Stimulated activated CD4-positive, alpha-beta T cell treated with anti-CD3 and anti-CD28 coated beads, Interleukin-4, amount 100 ng/mL, for 48 hours (primary cell): ENCODE measurements around the gene FILIP1L.
"Not testable (repeated sequence)": the region's sequence is repeated elsewhere in the genome, so short reads cannot be mapped to it uniquely, and the experiment has no call there.

Source experiments
- DNase-seq, 2 donors: peaks; one replicate each; pipeline ENCODE4 v3.0.0-alpha.2; 2020; ENCODE audit warnings: low read depth in 2 of 2

The FILIP1L gene

GRCh38 chr3:99843590-99844258 is 270.6 kb downstream of the FILIP1L start:
- no peak for DNase-seq

GRCh38 chr3:99842826-99843589 is 271.3 kb downstream of the FILIP1L start:
- no peak for DNase-seq

- DNase-seq, result not testable (repeated sequence)
Measured at GRCh38 chr3:99841949-99842348, 272.4 kb downstream of the FILIP1L start.

GRCh38 chr3:99839613-99840012 is 274.7 kb downstream of the FILIP1L start:
- no peak for DNase-seq

- no peak for DNase-seq
Measured at GRCh38 chr3:99838755-99839154, 275.5 kb downstream of the FILIP1L start.

GRCh38 chr3:99837715-99838114 is 276.6 kb downstream of the FILIP1L start:
- DNase-seq, result no peak

- DNase-seq, result no peak
Measured at GRCh38 chr3:99836681-99837080, 277.6 kb downstream of the FILIP1L start.

- DNase-seq, result no peak
Measured at GRCh38 chr3:99834211-99834957, 279.9 kb downstream of the FILIP1L start.

GRCh38 chr3:99833617-99834205 is 280.6 kb downstream of the FILIP1L start:
- DNase-seq, result no peak

- no peak for DNase-seq
Measured at GRCh38 chr3:99829844-99830243, 284.5 kb downstream of the FILIP1L start.

GRCh38 chr3:99825004-99825640 is 289.2 kb downstream of the FILIP1L start:
- DNase-seq, result no peak

- no peak for DNase-seq
Measured at GRCh38 chr3:99823723-99824711, 290.3 kb downstream of the FILIP1L start.

- DNase-seq, result no peak
Measured at GRCh38 chr3:99818818-99819217, 295.5 kb downstream of the FILIP1L start.

GRCh38 chr3:99817437-99818240 is 296.7 kb downstream of the FILIP1L start, which contains the start of gene CMSS1:
TSS of gene CMSS1 (plus strand) at chr3:99817862.
- peak; percentile 96 for DNase-seq

- DNase-seq, result peak; percentile 5 to 6
Measured at GRCh38 chr3:99817047-99817436, 297.3 kb downstream of the FILIP1L start.

GRCh38 chr3:99810403-99810802 is 303.9 kb downstream of the FILIP1L start:
- DNase-seq, result no peak

GRCh38 chr3:99809565-99809964 is 304.7 kb downstream of the FILIP1L start:
- no peak for DNase-seq

- peak in 1 of 2 donors; percentile 11 for DNase-seq
Measured at GRCh38 chr3:99808163-99808794, 306.0 kb downstream of the FILIP1L start.

GRCh38 chr3:99805160-99805559 is 309.1 kb downstream of the FILIP1L start:
- no peak for DNase-seq
